Muscle layer of colon (tissue), 2 donors: ENCODE results near the gene LUZP1.

Experiments
- H3K27ac ChIP-seq: one replicate; pipeline ENCODE4 v1.7.0; 2013; ENCODE audit warnings: low read depth, mild to moderate bottlenecking, low read length, moderate library complexity
- H3K27me3 ChIP-seq, 2 donors: one replicate each; pipeline ENCODE4 v1.7.0; 2013; ENCODE audit warnings: low read length in 2 of 2, mild to moderate bottlenecking in 2 of 2; ENCODE audit not compliant: insufficient read depth in 2 of 2, control insufficient read depth in 1 of 2
- H3K36me3 ChIP-seq: one replicate; pipeline ENCODE4 v1.7.0; 2013; ENCODE audit warnings: mild to moderate bottlenecking, low read length; ENCODE audit not compliant: insufficient read depth
- H3K4me1 ChIP-seq: one replicate; pipeline ENCODE4 v1.7.0; 2013; ENCODE audit warnings: mild to moderate bottlenecking, low read length; ENCODE audit not compliant: insufficient read depth
- H3K4me3 ChIP-seq, 2 donors: one replicate each; pipeline ENCODE4 v1.7.0; 2013; ENCODE audit warnings: low read length in 2 of 2, low read depth in 1 of 2, mild to moderate bottlenecking in 1 of 2, moderate library complexity in 1 of 2
- H3K9ac ChIP-seq: one replicate; pipeline ENCODE4 v1.7.0; 2013; ENCODE audit warnings: low read length
- H3K9me3 ChIP-seq: one replicate; pipeline ENCODE4 v1.7.0; 2013; ENCODE audit warnings: mild to moderate bottlenecking, low read length
- donor health status: abdominal sarcoma.
- donor health status: Adenocarcinoma of cecum.

LUZP1 gene

DNA sequence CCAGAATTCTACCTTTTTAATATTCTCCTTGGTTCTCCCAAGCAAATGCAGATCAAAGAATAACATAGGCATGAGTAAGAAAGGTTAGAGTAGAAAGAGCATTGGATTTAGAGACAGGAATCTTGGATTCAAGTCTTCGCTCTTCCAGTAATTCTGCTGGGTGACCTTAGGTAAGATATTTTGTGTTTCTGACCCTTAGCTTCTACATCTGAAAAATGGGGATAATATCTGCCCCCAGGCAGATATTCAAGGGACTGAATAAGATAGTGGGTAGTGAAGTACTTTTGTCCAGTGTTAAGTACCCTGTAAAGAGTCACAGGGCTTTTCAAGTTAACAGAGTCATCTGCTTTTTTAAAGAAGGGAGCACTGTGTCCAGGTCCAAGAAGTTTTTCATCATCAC, 78.6 kb downstream of the LUZP1 start:
- no peaks in the 10 kb centered on the region for H3K27me3 ChIP-seq
- peaks cover 67% of the 10 kb centered on the region for H3K36me3 ChIP-seq
- no peaks in the 10 kb centered on the region for H3K4me1 ChIP-seq
- no peak overlapping the region for H3K27ac ChIP-seq
- H3K9me3 ChIP-seq, result no peaks in the 10 kb centered on the region
- no peak overlapping the region for H3K9ac ChIP-seq
- H3K4me3 ChIP-seq, result no peak overlapping the region

DNA sequence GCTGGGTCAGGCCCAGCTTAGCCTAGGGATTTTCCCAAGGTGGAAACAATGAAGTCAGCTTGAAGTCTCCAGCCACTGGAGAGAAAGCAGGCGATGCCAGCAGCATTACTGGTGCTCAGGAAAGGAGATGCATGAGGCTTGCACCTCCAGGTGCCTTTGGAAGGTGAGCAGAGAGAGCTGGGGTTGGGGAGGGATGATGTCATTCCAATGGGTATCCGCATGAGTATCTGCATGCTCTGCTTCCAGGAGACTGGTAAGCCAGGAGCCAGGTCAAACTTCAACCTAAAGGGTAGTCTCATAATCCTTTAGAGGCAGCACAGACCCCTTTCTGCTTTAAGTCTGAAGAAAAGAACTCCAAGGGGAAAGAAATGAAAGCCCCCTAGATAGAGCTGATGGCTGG, 80.6 kb downstream of the LUZP1 start:
- H3K9ac ChIP-seq, result no peak overlapping the region
- peaks cover 72% of the 10 kb centered on the region for H3K36me3 ChIP-seq
- H3K9me3 ChIP-seq, result no peaks in the 10 kb centered on the region
- no peaks in the 10 kb centered on the region for H3K4me1 ChIP-seq
- no peaks in the 10 kb centered on the region for H3K27me3 ChIP-seq
- H3K4me3 ChIP-seq, result no peak overlapping the region
- H3K27ac ChIP-seq, result no peak overlapping the region

DNA sequence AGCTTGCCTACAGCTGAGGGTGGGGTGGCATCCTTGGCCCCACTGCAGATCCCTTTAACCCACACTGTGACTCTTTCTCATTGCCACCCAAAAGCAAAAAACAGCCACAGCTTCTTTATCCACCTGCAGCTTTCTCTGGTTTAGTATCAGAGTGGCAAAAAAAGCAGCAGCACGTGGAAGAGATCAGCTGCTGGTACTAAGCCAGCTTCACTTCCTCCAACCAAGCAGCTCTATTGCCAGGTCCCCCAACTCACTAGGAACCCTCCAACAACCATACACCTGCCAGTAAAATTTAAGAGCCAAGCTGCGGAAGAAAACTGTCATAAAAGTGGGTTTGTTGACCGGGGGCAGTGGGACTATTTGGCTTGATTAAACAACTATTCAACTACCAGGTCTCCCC, 83.0 kb downstream of the LUZP1 start:
- no peak overlapping the region for H3K9ac ChIP-seq
- H3K27me3 ChIP-seq, result no peaks in the 10 kb centered on the region
- H3K36me3 ChIP-seq, result peaks cover 68% of the 10 kb centered on the region
- no peaks in the 10 kb centered on the region for H3K9me3 ChIP-seq
- no peak overlapping the region for H3K27ac ChIP-seq
- no peaks in the 10 kb centered on the region for H3K4me1 ChIP-seq
- H3K4me3 ChIP-seq, result no peak overlapping the region

DNA sequence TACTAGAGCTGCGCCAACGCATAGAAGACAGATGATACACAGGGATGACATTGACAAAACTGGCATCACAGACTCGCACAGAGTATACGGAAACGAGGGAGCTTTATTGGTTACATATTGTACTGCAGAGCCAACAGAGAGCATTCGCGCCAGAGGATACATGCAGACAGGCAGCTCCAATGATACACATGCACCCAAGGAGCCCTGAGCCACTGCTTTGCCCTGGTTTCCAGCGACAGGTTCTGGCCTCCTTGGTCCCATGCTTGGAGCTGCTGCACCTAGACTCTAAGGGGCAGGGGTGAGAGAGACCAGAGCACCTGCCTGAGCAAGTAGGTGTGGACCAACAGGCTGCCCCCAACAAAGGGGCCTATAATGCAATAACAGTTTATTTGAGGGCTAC, 83.8 kb downstream of the LUZP1 start:
- Histone ChIP-seq H3K4me1 (no peaks in the 10 kb centered on the region), H3K9me3 (no peaks in the 10 kb centered on the region), H3K27me3 (no peaks in the 10 kb centered on the region), H3K27ac (no peak overlapping the region), H3K4me3 (no peak overlapping the region), H3K36me3 (peaks cover 74% of the 10 kb centered on the region), H3K9ac (no peak overlapping the region)

DNA sequence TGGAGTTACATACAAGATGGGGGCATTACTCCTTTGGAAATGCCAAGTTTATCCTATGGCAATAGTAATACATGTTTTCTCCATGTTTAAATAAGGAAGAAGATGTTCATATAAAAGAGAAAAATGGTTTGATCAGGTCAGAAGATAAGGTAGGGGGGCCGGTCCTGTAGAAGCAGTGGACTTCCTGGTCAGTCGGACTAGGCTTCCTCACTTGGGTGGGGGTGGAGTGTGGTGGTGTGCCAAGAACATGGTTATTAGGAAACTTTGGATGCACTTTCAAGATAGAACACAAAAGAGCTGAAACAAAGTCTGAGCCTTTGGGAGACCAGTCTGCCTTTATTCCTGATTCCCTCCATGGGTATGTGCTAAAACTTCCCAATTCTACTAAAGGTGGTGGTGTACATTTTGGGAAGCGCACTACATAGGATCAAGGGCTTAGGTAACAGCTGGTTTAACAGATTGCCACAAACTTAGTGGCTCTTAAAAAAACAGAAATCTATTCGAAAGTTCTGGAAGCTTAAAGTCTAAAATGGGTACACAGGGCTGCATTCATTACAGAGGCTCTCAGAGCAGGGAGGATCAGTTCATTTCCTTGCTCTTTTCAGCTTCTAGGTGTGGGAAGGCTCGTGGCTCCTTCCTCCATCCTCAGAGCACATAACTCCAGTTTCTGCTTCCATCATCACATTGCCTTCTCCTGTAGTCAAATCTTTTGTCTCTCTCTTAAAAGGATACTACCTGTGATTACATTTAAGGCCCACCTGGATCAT, 84.8 kb downstream of the LUZP1 start:
- Histone ChIP-seq H3K27ac (no peak overlapping the region), H3K36me3 (peaks cover 79% of the 10 kb centered on the region), H3K4me3 (no peak overlapping the region), H3K27me3 (no peaks in the 10 kb centered on the region), H3K9me3 (no peaks in the 10 kb centered on the region), H3K9ac (no peak overlapping the region), H3K4me1 (no peaks in the 10 kb centered on the region)

DNA sequence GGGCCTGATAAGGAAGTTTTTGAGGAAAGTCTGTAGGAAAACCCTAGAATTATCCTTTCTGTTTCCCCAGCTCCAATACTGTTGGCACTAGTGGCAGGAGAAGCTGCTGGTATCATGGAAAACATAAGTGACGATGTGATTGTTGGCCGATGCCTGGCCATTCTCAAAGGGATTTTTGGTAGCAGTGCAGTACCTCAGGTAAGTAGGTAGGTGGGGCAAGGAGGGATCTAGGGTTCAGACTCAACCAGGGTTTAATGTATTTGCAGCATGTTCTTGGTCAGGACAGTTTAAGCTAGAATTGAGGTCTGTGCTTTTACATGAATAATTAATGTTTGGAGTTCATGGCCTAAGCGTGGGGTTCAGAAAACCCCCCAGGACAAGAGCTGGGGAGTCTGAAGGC, 87.3 kb downstream of the LUZP1 start:
- Histone ChIP-seq H3K27ac (no peak overlapping the region), H3K9me3 (no peaks in the 10 kb centered on the region), H3K4me3 (no peak overlapping the region), H3K36me3 (peaks cover 73% of the 10 kb centered on the region), H3K27me3 (no peaks in the 10 kb centered on the region), H3K9ac (no peak overlapping the region), H3K4me1 (no peaks in the 10 kb centered on the region)

DNA sequence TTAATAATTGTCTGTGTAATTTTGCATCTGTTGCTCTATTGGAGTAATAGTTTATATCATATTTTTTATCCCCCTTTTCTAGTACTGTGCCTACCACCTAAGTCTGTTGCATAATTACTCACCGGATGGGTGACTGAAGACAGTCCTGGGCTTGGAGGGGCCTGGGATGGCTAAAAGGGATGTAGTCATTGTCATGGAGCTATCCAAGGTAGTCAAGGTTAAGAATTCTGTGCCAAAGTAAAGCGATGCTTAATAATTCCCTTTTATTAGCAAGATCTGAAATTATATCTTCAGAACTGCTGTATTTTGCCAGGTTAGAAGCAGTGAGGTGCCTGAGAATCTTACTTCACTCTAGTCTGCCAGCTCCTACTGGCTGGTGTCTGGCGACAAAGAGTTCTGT, 87.8 kb downstream of the LUZP1 start:
- no peaks in the 10 kb centered on the region for H3K9me3 ChIP-seq
- H3K4me3 ChIP-seq, result no peak overlapping the region
- H3K9ac ChIP-seq, result no peak overlapping the region
- H3K27me3 ChIP-seq, result no peaks in the 10 kb centered on the region
- H3K36me3 ChIP-seq, result peaks cover 68% of the 10 kb centered on the region
- no peak overlapping the region for H3K27ac ChIP-seq
- no peaks in the 10 kb centered on the region for H3K4me1 ChIP-seq

DNA sequence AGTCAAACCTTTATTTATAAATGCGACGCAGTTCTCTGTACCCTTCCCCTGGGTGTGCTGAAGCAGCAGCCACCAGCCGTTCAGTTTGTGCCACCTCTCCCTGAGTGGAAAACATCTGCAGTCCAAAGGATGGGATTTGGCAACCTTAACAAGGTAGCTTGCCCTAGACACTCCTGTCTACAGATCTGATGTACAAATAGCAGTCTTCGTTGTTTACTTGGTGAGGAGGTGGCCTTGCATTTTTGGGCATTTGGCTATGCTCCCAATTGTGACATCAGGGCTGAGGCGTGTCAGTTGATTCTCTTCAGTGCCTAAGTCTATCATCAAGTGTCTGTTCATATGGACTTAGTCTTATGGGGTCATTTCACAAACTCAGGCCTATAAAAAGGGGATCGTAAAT, 89.6 kb downstream of the LUZP1 start:
- Histone ChIP-seq H3K9ac (no peak overlapping the region), H3K9me3 (no peaks in the 10 kb centered on the region), H3K27ac (no peak overlapping the region), H3K36me3 (peaks cover 56% of the 10 kb centered on the region), H3K4me3 (no peak overlapping the region), H3K4me1 (no peaks in the 10 kb centered on the region), H3K27me3 (no peaks in the 10 kb centered on the region)

DNA sequence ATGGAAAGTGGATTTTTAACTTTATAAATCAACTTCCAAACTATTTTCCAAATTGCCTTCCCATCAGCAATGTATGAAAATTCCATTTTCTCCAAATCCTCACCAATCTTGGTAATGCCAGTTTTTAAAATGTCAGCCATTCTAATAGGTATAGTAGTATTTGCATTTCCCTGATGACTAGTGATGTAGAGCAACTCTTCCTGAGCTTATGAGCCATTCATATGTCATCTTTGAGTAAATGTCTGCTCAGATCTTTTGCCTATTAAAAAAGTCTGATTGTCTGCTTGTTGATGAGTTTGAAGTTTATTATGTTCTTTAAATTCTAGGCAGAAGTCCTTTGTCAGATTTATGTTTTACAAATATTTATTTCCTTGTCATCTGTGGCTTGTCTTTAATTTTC, 94.6 kb downstream of the LUZP1 start:
- no peaks in the 10 kb centered on the region for H3K9me3 ChIP-seq
- H3K9ac ChIP-seq, result no peak overlapping the region
- no peak overlapping the region for H3K27ac ChIP-seq
- peaks cover 67% of the 10 kb centered on the region for H3K36me3 ChIP-seq
- no peak overlapping the region for H3K4me3 ChIP-seq
- no peaks in the 10 kb centered on the region for H3K27me3 ChIP-seq
- H3K4me1 ChIP-seq, result no peaks in the 10 kb centered on the region

DNA sequence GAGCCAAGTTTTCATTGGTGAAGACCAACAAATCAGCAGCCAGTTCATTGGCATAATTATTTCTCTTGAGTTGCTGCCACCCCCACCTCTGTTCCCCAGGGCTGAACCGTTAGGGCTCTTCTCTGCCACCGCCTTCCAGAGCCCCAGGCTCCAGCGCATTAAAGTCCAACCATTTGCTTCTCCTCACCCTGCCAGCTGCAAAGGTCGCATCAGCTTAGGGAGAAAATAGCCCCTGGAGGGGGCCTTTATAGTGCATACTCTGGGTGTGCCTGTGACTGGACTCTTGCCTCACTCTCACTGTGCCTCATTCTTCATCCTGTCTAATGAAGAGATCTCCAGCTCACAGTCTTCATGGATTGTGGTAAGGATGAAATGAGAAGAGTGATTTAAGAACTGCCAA, 99.0 kb downstream of the LUZP1 start:
- H3K36me3 ChIP-seq, result peaks cover 56% of the 10 kb centered on the region
- no peak overlapping the region for H3K9ac ChIP-seq
- no peak overlapping the region for H3K27ac ChIP-seq
- no peaks in the 10 kb centered on the region for H3K27me3 ChIP-seq
- H3K9me3 ChIP-seq, result no peaks in the 10 kb centered on the region
- no peak overlapping the region for H3K4me3 ChIP-seq
- H3K4me1 ChIP-seq, result no peaks in the 10 kb centered on the region

DNA sequence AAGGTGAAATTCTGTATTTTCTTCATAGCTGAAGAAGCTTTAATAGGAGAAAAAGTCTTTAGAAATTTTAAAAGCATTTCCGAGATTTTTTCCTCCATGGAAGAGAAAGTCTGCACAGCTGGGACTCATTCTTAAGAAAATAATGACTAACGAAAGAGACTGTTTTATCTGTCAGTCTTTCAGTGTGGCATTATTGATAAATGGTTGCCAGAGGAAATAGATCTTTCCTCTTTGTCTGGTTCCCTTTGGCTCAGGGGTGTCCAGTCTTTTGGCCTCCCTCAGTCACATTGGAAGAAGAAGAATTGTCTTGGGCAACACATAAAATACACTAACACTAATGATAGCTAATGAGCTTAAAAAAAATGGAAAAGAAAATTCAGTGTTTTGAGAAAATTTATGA, 99.5 kb downstream of the LUZP1 start:
- H3K27ac ChIP-seq, result no peak overlapping the region
- no peaks in the 10 kb centered on the region for H3K4me1 ChIP-seq
- no peaks in the 10 kb centered on the region for H3K27me3 ChIP-seq
- peaks cover 52% of the 10 kb centered on the region for H3K36me3 ChIP-seq
- no peak overlapping the region for H3K9ac ChIP-seq
- H3K9me3 ChIP-seq, result no peaks in the 10 kb centered on the region
- no peak overlapping the region for H3K4me3 ChIP-seq

DNA sequence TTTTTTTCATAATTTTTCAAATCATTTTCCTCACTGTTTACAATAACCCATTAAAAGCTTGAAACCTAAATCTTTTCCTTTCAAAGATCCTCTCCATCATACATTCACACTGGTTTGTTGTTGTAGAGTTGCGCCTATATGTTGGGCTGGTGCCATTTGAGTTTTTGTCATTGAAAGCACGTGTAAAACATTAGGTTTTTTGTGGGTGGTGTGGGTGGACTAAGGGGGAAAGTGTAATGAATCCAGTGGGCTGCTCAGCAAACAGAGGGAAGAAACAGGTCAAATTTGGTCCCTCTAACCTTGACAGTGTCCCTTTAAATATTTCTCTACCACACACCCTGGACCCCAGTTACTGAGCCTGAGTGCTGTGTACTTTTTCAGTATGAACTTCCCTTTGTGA, 102.6 kb downstream of the LUZP1 start:
- Histone ChIP-seq H3K27me3 (no peaks in the 10 kb centered on the region), H3K36me3 (peaks cover 35% of the 10 kb centered on the region), H3K4me3 (no peak overlapping the region), H3K27ac (no peak overlapping the region), H3K4me1 (no peaks in the 10 kb centered on the region), H3K9ac (no peak overlapping the region), H3K9me3 (no peaks in the 10 kb centered on the region)
